Esophagus muscularis mucosa (tissue), 3 donors: ENCODE results near the gene RAB7B.

ENCODE experiments used
- CTCF ChIP-seq, 3 experiments: fragments of 200-600 bp in 2 of 3; fragments of 450-650 bp in 1 of 3; sonication (generic) in 2 of 3; IDR thresholded peaks; one replicate each; pipeline ENCODE4 v1.5.1; 2017 to 2019; ENCODE audit warnings: antibody characterized with exemption in 3 of 3, mild to moderate bottlenecking in 2 of 3, moderate library complexity in 1 of 3
- POLR2A ChIP-seq: fragments of 450-650 bp; IDR thresholded peaks from one replicate; pipeline ENCODE4 v1.6.1; 2017; ENCODE audit warnings: antibody characterized with exemption, moderate library complexity, mild to moderate bottlenecking, low read depth
- POLR2AphosphoS5 ChIP-seq, 2 donors: sonication (generic); formaldehyde crosslinking; IDR thresholded peaks; one replicate each; pipeline ENCODE4 v1.6.1; 2017; ENCODE audit warnings: antibody characterized with exemption in 2 of 2

DNA sequence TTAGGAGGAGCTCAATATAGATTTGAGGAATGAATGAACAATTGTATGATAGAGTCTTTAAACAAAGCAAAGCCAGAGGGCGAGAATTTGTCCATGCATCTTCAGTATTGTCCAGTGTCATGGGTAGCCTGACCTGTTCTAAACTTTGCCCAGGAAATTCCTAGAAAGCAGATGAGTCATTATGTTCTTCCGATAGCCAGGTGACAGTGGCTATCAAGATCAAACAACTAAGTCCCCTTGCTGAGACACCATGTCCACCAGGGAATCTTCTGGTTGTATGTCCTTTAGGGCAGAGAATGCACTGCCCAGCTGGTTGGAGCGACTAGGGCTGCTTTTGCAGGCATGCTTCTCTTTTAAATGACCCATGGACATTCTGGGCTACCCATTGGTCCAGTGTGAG is 58.1 kb downstream of the RAB7B start:
- TF ChIP-seq CTCF (IDR thresholded peaks at IDR 0.05) (no peak), POLR2AphosphoS5 (IDR thresholded peaks at IDR 0.05) (no peak), POLR2A (no peak)
